GM18907 (cell line): ENCODE data around the gene LRRC70.

Source experiments
- ATAC-seq: cut with Tn5 transposase; IDR thresholded peaks from one replicate; pipeline ENCODE4 v1.9.1; 2021; ENCODE audit warnings: mild to moderate bottlenecking, moderate library complexity; ENCODE audit not compliant: unreplicated experiment

LRRC70 gene

GRCh38 chr5:62575066-62575465, 3.6 kb upstream of the LRRC70 start:
- no peak for ATAC-seq

DNA sequence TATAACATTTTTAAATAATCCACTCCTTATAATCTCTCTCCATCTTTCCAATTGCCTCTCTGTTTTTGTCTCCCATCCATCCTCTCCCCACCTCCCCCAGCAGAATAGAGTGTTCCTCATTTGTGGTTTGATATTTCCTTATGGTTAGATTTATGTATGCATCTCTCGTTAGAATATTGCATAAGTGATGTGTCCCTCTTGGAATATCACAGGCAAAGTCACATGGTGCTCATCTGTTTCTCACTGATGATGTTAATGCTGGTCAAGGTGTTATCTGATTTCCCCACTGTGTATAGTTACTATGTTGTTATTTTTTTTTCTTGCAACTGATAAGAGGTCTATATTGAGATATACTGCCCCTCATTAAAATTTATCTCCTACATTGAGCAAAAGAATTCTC, 3.1 kb upstream of the LRRC70 start:
- ATAC-seq, result no peak

DNA sequence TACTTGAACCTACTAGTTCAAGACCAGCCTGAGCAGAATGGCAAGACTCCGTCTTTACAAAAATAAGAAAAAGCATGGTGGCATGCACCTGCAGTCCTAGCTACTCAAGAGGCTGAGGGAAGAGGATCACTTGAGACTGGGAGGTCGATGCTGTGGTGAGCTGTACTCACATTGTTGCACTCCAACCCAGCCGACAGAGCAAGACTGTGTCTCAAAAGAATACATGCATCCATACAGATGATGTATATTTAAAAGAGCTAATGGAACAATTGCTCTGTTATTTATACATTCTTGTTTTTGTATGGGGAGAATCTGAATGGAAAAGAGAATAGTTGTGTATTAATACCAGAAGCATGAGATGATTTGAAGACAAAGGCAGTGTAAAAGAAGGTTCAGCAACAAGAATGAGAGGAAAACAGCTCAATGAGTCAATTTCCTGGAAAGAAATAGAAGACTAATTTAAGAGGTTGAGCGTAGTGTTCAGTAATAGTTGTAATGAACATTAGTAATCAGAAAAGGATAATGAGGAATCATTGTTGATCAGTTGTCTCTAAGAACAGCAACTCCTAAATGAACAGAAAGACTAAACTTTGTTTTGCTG, 1.9 kb upstream of the LRRC70 start:
- ATAC-seq, result no peak

DNA sequence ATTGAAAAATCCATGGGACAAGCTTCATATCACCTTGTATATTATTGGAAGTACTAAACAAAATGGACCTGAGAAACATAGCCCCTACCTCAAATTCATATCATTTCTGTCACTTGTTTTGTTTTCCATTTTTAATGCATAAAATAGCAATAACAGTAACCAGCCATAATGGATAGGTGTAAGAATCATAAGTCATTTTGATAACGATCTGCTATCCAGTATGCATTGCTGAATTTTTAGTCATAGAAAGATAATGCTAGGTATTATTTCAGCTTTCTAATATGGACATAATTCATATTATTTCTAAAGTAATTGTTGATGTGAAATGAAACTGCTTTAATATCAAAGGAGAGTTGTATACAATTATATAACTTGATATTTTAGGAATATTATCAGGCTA, 1.1 kb upstream of the LRRC70 start:
- no peak for ATAC-seq

DNA sequence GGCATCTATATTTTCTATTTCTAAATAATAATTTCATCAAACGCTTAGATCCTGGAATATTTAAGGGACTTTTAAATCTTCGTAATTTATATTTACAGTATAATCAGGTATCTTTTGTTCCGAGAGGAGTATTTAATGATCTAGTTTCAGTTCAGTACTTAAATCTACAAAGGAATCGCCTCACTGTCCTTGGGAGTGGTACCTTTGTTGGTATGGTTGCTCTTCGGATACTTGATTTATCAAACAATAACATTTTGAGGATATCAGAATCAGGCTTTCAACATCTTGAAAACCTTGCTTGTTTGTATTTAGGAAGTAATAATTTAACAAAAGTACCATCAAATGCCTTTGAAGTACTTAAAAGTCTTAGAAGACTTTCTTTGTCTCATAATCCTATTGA, 1.1 kb downstream of the LRRC70 start:
- ATAC-seq, result no peak

DNA sequence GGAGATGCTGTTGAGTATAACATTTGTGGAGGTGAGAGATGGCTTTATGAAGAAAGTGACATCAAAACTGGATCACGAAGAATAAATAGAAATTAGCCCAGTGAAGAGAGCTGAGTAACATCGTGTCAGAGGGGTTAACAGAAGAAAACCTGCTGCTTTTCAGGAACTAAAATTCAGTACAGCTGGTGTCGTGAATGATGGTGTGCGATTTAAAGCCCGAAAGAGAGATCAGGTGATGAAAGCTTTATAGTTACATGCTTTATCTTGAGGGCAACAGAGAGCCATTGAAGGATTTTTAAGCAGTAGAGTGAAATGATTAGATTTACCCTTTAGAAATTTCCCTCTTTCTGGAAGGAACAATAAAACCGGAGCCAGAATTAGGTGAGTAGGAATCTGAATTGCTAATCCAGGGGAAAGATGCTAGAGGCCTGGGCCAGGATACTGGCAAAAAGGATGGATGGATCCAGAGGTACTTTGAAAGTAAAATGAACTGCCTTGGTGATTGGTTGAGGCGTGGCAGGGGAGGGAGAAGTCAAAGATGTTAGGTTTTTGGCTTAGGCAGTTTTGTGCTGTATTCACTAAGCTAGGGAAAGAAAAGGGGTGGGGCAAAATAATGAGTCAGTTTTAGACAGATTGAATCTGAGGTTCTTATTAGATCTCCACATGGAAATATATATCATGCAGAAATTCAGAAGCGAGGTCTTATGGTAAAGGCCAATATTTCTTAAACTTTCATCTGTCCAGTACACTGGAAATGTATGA, 3.4 kb downstream of the LRRC70 start:
- ATAC-seq, result no peak

DNA sequence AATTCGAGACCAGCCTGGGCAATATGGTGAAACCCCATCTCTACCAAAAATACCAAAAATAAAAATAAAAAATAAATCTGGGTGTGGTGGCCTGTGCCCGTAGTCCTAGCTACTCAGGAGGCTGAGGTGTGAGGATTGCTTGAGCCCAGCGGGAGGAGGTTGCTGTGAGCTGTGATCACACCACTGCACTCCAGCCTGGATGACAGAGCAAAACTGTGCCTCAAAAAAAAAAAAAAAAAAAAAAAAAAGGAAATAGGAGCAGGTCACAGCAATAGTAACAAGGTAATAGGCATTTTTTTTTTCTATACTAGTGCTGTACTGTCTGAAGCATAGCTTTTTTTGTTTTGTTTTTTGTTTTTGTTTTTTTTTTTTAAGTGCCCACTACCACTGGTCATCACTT, 5.8 kb downstream of the LRRC70 start:
- no peak for ATAC-seq

- ATAC-seq, result no peak
These were observed 6.7 kb downstream of the LRRC70 start for GRCh38 chr5:62585306-62585705.

DNA sequence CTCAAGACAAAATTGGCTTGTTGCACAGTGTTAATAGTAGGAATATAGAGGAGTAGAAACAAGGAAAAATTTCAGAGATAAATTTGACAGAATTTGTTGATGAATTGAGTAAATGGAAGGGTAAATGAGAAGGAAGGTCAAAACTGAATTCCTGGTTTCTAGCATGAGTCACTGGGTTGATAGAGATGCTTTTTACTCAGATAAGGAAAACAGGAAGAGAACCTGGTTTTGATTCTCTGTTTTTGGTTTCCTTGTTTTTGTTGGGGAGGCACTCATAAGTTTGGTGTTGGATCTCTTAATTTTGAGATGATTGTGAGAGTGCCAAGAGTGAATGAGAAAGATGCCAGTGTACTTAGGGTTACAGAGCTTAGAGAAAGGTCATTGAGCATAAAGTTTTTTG, 7.1 kb downstream of the LRRC70 start:
- ATAC-seq, result no peak

DNA sequence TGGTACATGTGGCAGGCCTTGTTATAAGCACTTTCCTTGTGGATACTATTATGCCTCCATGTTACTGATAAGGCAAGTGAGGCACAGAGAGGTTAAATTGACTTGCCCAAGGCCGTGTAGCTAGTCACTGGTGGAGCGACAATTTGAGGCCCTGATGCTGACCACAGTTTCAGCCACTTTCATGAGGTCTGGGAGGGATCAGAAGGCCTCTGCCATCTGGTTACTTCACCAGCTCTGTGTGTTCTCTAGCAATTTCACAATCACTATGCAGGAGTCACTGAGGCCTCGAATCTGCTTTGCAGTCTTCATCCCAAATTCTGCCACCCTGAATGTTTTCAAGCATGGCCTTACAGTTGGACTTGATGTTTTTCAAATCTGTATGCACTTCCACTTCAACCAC, 9.1 kb downstream of the LRRC70 start:
- ATAC-seq, result peak; percentile 61

GRCh38 chr5:62588668-62589067, 10.0 kb downstream of the LRRC70 start:
- ATAC-seq, result no peak

DNA sequence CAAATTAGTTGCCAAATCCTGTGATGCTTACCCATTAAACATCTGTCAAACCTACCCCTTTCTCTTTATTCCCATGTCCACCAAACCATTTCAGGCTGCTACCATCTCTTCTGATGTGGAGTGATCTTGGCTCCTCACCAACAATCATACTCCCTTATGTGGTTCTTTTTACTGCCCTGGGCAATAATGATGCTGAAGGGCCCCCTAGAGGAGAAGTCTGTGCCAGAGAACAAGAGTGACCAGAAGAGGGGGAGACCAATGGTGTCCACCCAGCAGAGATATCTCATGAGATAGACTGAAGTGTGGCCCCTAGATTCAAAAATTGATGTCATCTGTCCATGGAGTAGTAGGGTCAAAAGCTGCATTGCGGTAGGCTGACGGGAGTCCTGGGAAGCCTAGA, 10.9 kb downstream of the LRRC70 start:
- ATAC-seq, result no peak

- no peak for ATAC-seq
These were observed 11.8 kb downstream of the LRRC70 start for GRCh38 chr5:62590387-62590786.

GRCh38 chr5:62592558-62592957, 13.9 kb downstream of the LRRC70 start:
- no peak for ATAC-seq

DNA sequence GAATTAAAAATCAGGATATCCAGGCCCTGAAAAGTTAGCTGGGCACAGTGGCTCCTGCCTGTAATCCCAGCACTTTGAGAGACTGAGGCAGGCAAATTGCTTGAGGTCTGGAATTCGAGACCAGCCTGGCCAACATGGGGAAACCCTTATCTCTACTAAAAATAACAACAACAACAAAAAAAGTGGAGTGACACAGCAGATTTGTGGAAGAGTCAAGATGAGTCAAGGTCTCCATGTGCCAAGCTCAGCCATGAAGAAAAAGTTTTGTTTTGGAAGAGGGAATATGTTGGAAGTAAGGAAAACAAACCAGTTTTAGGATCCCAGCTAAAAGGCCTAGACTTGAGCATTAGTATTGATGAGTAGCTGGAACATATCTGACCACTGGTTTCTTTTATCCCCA, 14.7 kb downstream of the LRRC70 start:
- ATAC-seq, result no peak

- no peak for ATAC-seq
These were observed 15.9 kb downstream of the LRRC70 start for GRCh38 chr5:62594364-62594984.

- no peak for ATAC-seq
These were observed 17.5 kb downstream of the LRRC70 start for GRCh38 chr5:62596096-62596495.

GRCh38 chr5:62596691-62597090, 18.1 kb downstream of the LRRC70 start:
- no peak for ATAC-seq

DNA sequence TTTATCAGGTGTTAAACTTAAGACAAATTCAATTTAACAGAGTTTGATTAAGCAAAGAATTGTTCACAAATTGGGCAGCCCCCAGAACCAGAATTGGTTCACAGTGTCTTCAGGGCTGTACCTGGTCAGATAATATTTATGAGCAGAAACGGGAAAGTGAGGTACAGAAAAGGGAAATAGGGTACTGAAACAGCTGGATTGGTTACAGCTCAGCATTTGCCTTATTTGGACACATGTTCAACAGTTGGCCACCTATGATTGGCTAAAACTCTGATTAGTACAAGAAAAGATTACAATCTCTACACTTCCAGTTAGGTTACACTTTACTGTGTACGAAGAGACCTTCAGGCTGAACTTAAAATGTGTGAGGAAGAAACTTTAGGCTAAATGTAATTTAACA, 18.7 kb downstream of the LRRC70 start:
- no peak for ATAC-seq

DNA sequence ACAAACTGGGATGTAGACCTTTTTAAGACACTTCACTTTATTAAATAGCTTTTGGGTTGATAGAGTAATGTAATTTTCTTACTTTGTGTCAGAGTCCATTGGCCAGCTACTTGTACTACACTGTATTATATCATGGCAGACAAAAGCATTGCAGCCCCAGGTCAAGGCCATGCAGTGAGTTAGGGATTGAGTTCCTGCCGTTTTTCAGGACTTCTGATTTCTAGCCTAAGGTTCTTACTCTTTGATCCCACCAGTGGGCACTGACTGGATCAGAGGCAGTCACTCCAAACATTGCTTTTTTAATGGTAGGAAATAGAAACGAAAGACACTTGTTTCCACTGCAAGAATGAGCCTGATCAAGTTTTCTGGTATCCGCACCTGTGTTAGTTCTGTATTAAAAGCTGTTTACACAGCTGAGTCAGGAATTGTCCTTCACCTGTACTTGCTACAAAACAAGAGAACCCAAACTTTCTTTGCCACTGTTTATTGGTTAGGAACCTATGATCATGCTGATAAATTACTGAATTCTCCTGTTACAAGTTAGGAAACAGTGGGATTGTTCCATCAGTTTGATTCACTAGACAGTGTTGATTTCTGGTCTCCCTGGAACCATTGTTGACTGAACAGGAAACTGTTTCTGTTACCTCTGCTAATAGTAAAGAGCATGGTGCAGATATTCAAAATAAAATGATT, 22.1 kb downstream of the LRRC70 start:
- ATAC-seq, result no peak

DNA sequence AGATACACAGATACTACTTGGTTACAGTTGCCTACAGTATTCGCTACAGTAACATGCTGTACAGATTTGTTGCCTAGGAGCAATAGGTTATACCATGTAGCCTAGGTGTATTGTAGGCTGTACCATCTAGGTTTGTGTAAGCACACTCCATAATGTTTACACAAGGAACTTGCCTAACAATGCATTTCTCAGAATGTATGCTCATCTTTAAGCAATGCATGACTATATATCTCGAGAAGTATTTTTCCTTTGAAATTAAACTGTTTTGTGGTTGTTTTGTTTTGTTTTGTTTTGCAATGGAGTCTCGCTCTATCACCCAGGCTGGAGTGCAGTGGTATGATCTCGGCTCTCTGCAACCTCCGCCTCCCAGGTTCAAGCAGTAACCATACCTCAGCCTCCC, 25.3 kb downstream of the LRRC70 start:
- ATAC-seq, result no peak

GRCh38 chr5:62605638-62606037, 27.0 kb downstream of the LRRC70 start:
- ATAC-seq, result no peak
